GM12878 (cell line): ENCODE measurements around the gene SRSF3. TPM values are rescaled to one million over a fixed set of nuclear protein-coding genes. Genes with fewer than 3 reads are reported as not detected.

Source experiments
- ATAC-seq: fragments of 200-7000 bp; cut with Tn5 transposase; 3 replicates; pipeline ENCODE4 v1.9.1; 2020; ENCODE audit warnings: mild to moderate bottlenecking, moderate library complexity
- BruUV-seq: library from RNA; stranded (reverse); fragments of 400-500 nt; replicated peaks from 2 replicates; lab custom pipeline; 2021; lab: Mats Ljungman, UMichigan
- CTCF ChIA-PET: fragments of 300-600 bp; sonication (Branson Sonifier 250); formaldehyde crosslinking; extraction: SDS; loops from one replicate; lab custom pipeline; 2021; ENCODE audit warnings: inconsistent platforms; lab: Yijun Ruan, JAX
- POLR2A ChIA-PET: fragments of 350-600 bp; formaldehyde crosslinking; extraction: SDS; loops from one replicate; lab custom pipeline; 2021; ENCODE audit warnings: inconsistent platforms; lab: Charles Lee
- RAD21 ChIA-PET: fragments of 300-600 bp; sonication (Branson Sonifier 250); formaldehyde crosslinking; loops from one replicate; lab custom pipeline; 2023; ENCODE audit warnings: antibody characterized with exemption; ENCODE audit not compliant: unreplicated experiment; lab: Charles Lee
- SMC1A ChIA-PET: fragments of 300-600 bp; sonication (Branson Sonifier 250); formaldehyde crosslinking; loops from one replicate; lab custom pipeline; 2023; ENCODE audit not compliant: unreplicated experiment, uncharacterized antibody; lab: Charles Lee
- DNase-seq: peaks from one replicate; pipeline ENCODE4 v3.0.0-alpha.2; 2011; ENCODE audit warnings: low read depth, low spot score
- FAIRE-seq: peaks from 3 replicates; lab custom pipeline; 2011; peaks lifted over from hg19 to GRCh38; lab: Jason Lieb, UNC
- H2AFZ ChIP-seq: 2 replicates; pipeline ENCODE4 v1.6.0; 2011; ENCODE audit warnings: low read depth, low read length, control low read depth; ENCODE audit not compliant: control insufficient read depth
- H3K27ac ChIP-seq: 2 replicates; pipeline ENCODE4 v1.5.1; 2011; ENCODE audit warnings: control low read depth; ENCODE audit not compliant: control insufficient read depth, insufficient read depth
- H3K27me3 ChIP-seq, 2 experiments: replicated peaks in 1 of 2; 2 replicates each; pipeline versions ENCODE4 v1.6.0 to v1.6.1; 2011; ENCODE audit warnings: low read length in 1 of 2; ENCODE audit not compliant: control insufficient read depth in 2 of 2, insufficient read depth in 2 of 2
- H3K36me3 ChIP-seq, 2 experiments: 2 replicates each; pipeline ENCODE4 v1.5.1; 2011; ENCODE audit warnings: low read length in 1 of 2; ENCODE audit not compliant: control insufficient read depth in 2 of 2, insufficient read depth in 2 of 2
- H3K4me1 ChIP-seq: 2 replicates; pipeline ENCODE4 v1.6.1; 2011; ENCODE audit warnings: mild to moderate bottlenecking, low read length, moderate library complexity, mixed read lengths; ENCODE audit not compliant: control insufficient read depth, insufficient read depth
- H3K4me2 ChIP-seq: 2 replicates; pipeline ENCODE4 v1.6.0; 2011; ENCODE audit warnings: control low read depth; ENCODE audit not compliant: control insufficient read depth, insufficient read depth
- H3K4me3 ChIP-seq: fragments of 200-600 bp; sonication (generic); 2 replicates; pipeline ENCODE4 v1.5.1; 2016
- H3K79me2 ChIP-seq: 2 replicates; pipeline ENCODE4 v1.6.0; 2011; ENCODE audit warnings: low read length; ENCODE audit not compliant: control insufficient read depth, insufficient read depth
- H3K9ac ChIP-seq: 2 replicates; pipeline ENCODE4 v1.8.0; 2011; ENCODE audit warnings: low read length, control low read depth, mixed read lengths; ENCODE audit not compliant: control insufficient read depth, insufficient read depth
- H3K9me3 ChIP-seq: replicated peaks from 3 replicates; pipeline ENCODE4 v1.5.1; 2011; ENCODE audit warnings: mild to moderate bottlenecking, low read length; ENCODE audit not compliant: control insufficient read depth, insufficient read depth
- H4K20me1 ChIP-seq: 2 replicates; pipeline ENCODE4 v1.6.0; 2011; ENCODE audit not compliant: control insufficient read depth, insufficient read depth
- IRF4 ChIP-seq: IDR thresholded peaks from 2 replicates; pipeline ENCODE4 v1.6.1; 2011; ENCODE audit warnings: low read depth, low read length
- NR2F1 ChIP-seq: fragments of 450-650 bp; conservative IDR thresholded peaks from 2 replicates; pipeline ENCODE4 v1.6.1; 2017; ENCODE audit warnings: mild to moderate bottlenecking
- WGBS: methylation state at CpG from one replicate; pipeline ENCODE4 v1.1.6; 2016; ENCODE audit warnings: low lambda C conversion rate; ENCODE audit not compliant: insufficient replicate concordance, insufficient coverage; ENCODE audit errors: missing lambda C conversion rate; 5-methylcytosine and 5-hydroxymethylcytosine counted together
- in situ Hi-C: fragments of 300-500 bp; cut with MboI; formaldehyde crosslinking; loops from 9 replicates; pipeline ENCODE4 v1.14.3; 2018; ENCODE audit warnings: mixed read lengths
- intact Hi-C: fragments of 100-400 bp; cut with micrococcal nuclease; formaldehyde crosslinking; loops from one replicate; pipeline ENCODE4 v1.14.2; 2022; ENCODE audit not compliant: unreplicated experiment
- polyA plus RNA-seq, 11 experiments: library from polyadenylated mRNA; depleted of rRNA in 4 of 11; unstranded in 6 of 11; stranded (reverse) in 5 of 11; fragments of >200 nt; fragmentation: Nextera tagmentation in 4 of 11; fragmentation: Illumina TruSeq in 1 of 11; extraction: Ambion mirVana in 4 of 11; extraction: Trizol in 1 of 11; gene quantifications; 1 replicate in 1 of 11; 2 replicates in 10 of 11; pipeline versions ENCODE4 v1.2.1 to v1.2.3, GENCODE V29; 2011 to 2016; ENCODE audit warnings: inconsistent platforms in 2 of 11, missing spikeins in 2 of 11, low read depth in 1 of 11
- total RNA-seq, 4 experiments: library from RNA; depleted of rRNA in 3 of 4; stranded (reverse); fragments of >200 nt in 3 of 4; fragmentation: Illumina TruSeq in 1 of 4; extraction: Trizol in 1 of 4; gene quantifications; 2 replicates each; pipeline versions ENCODE4 v1.2.1 to v1.2.3, GENCODE V29; 2013 to 2021

The SRSF3 gene
- total and polyA plus RNA-seq, 10 of the 15 experiments (the other 5 are each of a cell fraction or from before 2014, with no cell fraction given): 195 to 1,377 (median 493) TPM

DNA sequence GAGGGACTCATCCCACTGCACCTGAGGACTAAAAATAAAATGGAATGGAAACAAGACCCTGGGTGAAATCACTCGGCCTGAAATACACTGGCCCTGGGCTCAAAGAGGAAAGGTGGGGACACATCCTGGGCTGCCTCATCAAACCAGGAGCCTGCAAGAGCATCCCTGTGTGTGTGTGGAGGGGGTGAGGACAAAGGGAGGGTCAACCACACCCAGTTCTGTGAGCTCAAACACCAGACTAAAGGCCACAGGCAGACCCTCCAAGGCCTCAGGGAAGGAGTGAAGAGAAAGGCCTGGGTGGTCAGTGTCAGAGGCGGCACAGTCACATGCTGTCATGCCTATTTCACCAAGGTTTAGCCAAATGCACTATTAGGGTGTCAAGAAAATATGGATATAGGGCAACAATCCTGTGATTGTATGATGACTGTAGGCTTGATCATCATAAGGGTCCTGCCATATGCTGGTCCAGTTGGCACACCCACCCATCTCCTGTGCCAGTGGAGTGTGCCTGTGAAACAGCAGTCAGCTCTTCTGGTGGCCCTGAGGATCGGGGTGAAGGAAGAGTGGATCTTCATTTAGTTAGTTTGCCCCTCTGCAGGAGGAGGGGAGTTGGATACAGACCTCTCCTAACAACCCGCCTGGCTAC, 28.9 kb downstream of the SRSF3 start:
- intact Hi-C loops: loop anchor here (1.0 to 10.0 kb wide), 4 partner anchors 57 to 232 kb away; no protein-coding TSS in a partner anchor
- RAD21 ChIA-PET: interaction anchor here (0.7 to 3.8 kb wide), 7 partner anchors 36 to 136 kb away, joined by 3 to 44 read pairs (median 6); partner anchors contain the start of gene CDKN1A

More for the DNA sequence above, 28.9 kb downstream of the SRSF3 start:
- peaks cover 2% of the 10 kb centered on the region for H3K79me2 ChIP-seq
- in situ Hi-C loops: loop anchor here (5.0 kb wide), 2 partner anchors 59 to 129 kb away; no protein-coding TSS in a partner anchor
- no peak overlapping the region for H3K9ac ChIP-seq
- H3K9me3 ChIP-seq: no peaks in the 10 kb centered on the region
- H4K20me1 ChIP-seq: no peaks in the 10 kb centered on the region
- H3K36me3 ChIP-seq: no peaks in the 10 kb centered on the region
- no peak for FAIRE-seq
- peaks cover 32% of the 10 kb centered on the region for H3K4me1 ChIP-seq
- CTCF ChIA-PET: interaction anchor here (0.7 to 4.8 kb wide), 20 partner anchors 7 to 230 kb away, joined by 3 to 63 read pairs (median 6); partner anchors contain the start of gene CDKN1A
- peak overlapping the region; percentile 63 for H3K27ac ChIP-seq
- TF ChIP-seq NR2F1 (0 out of 2 replicates have a peak, but pooled peaks have one; percentile 18), IRF4 (no peak)
- DNase-seq: no peak
- POLR2A ChIA-PET: interaction anchor here (0.9 to 3.8 kb wide), 2 partner anchors 57 to 136 kb away, joined by 4 to 30 read pairs; partner anchors contain the start of gene CDKN1A
- no peak overlapping the region for H3K4me3 ChIP-seq
- ATAC-seq: peak; percentile 29
- 40% methylated on average over 4 of the region's 4 CpGs for WGBS
- SMC1A ChIA-PET: interaction anchor here (0.7 to 4.5 kb wide), 11 partner anchors 8 to 131 kb away, joined by 3 to 46 read pairs (median 10); partner anchors contain the start of gene CDKN1A
- H2AFZ ChIP-seq: peak overlapping the region; percentile 71
- H3K4me2 ChIP-seq: peak overlapping the region; percentile 67; the same call in 1 of the 2 replicates
- H3K27me3 ChIP-seq: no peaks in the 10 kb centered on the region
- BruUV-seq: no TSS peak
